ENCODE data around the gene IRGC.
A peak's percentile ranks its signal among the peaks of the same experiment; 100 is the strongest.

The IRGC gene

GRCh38 chr19:43726736-43727592 lies 11.1 kb downstream of the IRGC start:
- no peak for DNase-seq

GRCh38 chr19:43727593-43727853 lies 11.6 kb downstream of the IRGC start:
- no peak for DNase-seq

- DNase-seq, result peak; percentile 39
These were observed 14.0 kb downstream of the IRGC start for GRCh38 chr19:43729919-43730318.

DNA sequence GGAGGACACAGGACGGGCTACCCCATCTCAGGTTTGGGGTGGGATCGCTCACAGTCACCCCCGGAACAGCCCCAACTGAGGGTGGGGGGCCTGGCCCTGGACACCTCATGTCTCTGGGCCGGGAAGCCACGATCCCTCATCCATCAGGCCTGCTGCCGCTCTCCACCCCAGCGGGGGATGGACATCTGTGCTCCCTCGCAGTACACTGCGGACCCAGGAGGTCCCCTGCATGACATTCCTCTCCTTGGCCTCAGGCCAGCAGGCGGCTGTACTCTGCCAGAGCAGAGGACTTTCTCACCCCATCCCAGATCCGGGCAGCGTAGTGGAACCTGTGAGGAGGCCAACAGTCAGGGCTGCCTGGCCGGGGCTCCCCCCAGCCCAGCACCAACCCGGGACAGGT lies 15.5 kb downstream of the IRGC start:
- DNase-seq, result no peak

DNA sequence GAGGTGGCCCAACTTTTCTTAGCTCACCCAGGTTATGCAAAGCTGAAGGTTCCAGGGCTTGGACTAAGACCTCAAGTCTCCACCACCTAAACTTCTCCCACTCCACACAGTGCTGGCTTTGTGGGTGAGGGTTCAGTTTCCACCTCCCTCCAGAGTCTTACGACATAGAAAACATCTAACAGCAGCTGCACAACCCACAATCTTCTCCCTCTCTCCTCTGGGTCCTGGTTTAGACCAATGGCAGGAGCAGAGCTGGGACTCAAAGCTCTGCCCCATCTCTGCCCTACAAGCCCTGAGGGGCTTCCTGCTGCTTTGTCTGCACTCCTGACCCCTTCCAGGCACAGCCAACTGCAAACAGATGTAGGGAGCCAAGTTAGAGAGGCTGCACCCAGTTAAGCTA lies 16.0 kb downstream of the IRGC start:
- DNase-seq, result no peak

- DNase-seq, result no peak
These were observed 19.1 kb downstream of the IRGC start for GRCh38 chr19:43735013-43735412.

- no peak for DNase-seq
These were observed 20.1 kb downstream of the IRGC start for GRCh38 chr19:43735957-43736356.

DNA sequence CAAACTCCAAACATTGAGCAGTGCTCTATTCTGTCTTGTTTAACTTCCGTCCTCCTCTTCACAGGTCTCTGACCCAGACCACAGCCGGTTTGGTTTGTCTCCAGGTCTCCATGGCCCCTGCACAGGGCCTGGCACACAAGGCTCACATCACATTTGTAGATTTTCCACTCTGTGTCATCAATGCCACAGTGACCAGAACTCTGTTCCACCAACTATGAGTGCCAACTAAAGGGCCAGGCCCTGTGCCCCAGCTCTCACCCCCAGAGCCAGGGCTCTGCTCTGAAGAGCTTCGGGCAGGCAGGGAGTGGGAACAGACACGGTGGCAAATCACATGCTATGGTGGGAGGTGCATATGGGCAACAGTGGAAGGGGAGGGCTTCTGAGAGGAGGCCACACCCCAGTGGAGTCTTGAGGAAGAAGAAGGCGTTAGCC lies 22.9 kb downstream of the IRGC start:
- DNase-seq, result no peak

- peak; percentile 65 for DNase-seq
These were observed 23.8 kb downstream of the IRGC start for GRCh38 chr19:43739439-43740235.

DNA sequence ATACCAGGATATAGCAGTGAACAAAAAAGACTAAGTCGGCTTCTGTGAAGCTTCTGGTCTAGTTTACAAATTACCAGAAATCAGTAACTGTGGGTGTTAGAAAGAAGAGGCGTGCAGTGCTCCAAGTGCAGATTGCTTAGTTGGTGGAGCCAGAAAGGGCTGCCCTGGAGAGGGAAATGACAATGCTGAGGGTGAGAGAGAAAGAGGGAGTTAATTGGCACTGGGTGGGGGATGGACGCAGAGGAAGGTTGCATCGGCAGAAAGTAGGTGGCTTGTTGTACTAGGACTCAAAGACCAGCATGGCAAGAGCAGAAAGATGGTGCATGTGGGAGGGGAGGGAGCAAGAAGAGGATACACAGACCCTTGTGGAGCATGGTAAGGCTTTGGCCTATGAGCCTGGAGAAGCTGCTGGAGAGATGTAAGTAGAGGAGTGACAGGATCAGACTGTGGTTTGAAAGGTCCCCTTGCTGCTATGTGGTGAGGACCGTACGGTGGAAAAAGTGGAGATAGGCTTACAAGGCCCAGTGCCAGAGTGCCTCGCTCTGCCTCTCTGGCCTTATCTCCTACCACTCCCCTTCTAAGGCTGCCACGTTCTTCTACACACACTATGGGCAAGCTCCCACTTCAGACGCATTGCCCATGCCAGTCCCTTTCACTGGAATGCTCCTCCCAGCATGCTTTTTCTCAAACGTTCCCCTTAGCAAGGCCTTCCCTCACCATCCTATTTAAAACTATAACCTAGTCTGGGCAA lies 25.4 kb downstream of the IRGC start:
- no peak for DNase-seq

DNA sequence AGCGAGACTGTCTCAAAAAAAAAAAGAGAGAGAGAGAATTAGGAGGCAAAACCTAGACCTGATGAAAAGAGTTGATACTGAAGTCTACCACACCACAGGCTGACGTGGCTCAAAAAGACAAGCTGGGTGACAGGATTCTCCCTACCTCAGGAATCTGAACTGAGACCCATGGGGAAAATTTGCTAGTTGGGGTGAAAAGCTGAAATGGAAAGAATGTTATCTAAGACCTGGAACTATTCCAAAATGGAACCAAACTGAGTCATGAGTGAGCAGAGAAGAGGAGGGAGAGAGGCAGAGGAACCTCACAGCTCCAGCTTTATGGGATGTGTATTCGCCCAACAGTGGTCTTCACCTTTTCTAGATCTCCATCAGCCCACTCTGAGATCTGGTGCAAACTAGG lies 27.2 kb downstream of the IRGC start:
- no peak for DNase-seq

- DNase-seq, result no peak
These were observed 31.8 kb downstream of the IRGC start for GRCh38 chr19:43747557-43748204.

- DNase-seq, result no peak
These were observed 32.3 kb downstream of the IRGC start for GRCh38 chr19:43748205-43748594.

- no peak for DNase-seq
These were observed 32.8 kb downstream of the IRGC start for GRCh38 chr19:43748685-43749084.

- no peak for DNase-seq
These were observed 33.3 kb downstream of the IRGC start for GRCh38 chr19:43749152-43749551.

DNA sequence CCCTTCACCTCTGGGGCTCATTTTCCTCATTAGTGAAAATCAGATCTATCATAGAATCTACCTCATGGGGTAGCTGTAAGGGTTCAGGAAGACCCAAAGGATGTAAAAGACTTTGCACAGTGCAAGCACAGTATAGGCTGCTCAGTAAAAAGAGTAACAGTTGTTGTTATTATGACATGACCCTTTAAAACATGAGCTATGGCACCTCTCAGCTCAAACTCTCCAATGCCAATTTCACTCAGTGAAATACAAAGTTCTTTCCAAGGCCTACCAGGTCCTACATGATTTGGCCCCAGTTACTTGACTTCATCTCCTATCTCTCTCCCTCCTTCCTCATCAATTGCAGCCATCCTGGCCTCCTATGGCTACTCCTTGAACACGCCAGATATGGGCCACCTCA lies 34.0 kb downstream of the IRGC start:
- DNase-seq, result no peak

- no peak for DNase-seq
These were observed 35.8 kb downstream of the IRGC start for GRCh38 chr19:43751466-43752220.

DNA sequence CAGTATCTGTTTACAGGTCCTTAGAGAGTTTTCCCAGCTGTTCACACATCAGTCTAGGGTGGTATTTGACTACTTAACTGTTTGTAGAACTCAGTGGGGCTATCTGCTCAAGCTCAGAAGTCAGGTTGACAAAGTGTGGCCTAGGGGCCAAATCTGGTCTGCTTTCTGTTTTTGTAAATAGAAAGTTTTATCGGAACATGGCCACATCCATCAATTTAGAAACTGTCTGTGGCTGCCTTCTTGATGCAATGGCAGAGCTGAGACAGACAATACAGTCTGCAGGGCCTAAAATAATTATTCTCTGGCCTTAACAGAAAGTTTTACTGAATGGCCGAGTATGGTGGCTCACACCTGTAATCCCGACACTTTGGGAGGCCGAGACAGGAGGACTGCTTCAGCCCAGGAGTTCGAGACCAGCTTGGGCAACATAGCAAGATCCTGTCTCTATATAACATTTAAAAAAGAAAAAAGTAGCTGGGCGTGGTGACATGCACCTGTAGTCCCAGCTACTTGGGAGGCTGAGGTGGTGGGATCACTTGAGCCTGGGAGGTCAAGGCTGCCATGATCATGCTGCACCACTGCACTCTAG lies 36.5 kb downstream of the IRGC start:
- DNase-seq, result no peak

- DNase-seq, result no peak
These were observed 38.3 kb downstream of the IRGC start for GRCh38 chr19:43754253-43754502.

DNA sequence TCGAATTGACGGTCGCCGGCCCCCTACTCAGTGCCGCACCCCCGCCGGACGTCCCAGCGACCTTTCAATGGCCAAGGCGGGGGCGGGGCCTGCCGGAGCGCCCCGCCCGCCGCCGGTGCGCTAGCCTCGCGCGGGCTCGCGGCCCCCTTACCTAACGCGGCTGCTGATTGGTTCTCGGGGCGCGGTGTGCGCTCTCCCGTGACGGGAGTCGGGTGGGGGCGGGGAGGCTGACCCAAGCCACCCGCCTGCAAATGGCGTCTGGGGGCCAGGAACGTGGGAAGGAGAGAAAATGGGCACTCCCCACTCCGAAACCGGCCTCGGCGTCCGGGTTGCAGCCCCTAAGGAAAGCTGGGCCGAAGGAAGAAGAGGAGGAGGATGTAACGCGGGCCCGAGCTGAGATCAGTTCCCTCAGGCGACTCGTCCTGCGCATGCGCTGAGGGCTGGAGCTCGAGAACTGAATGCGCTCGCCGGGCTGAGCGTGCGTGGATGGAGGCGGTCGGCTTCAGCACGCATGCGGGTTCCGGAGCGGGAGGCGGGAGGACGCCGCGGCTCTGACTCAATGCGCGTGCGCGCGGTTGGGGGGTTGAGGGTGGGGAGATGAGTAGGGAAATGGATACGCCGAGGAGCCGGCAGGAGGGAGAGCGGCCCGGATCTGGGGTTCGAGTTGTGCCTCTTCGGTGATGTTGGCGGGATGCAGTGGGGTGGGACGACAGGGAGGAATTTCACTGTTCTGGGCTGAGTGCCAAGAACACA lies 38.8 kb downstream of the IRGC start, which contains the start of gene SMG9:
Gene SMG9 (minus strand): TSS at position 460 of the 753 bp plus-strand sequence. CDS start 4,221 bp downstream, outside the sequence.
- peak; percentile 98 for DNase-seq

GRCh38 chr19:43755256-43755801 lies 39.5 kb downstream of the IRGC start:
- peak; percentile 81 for DNase-seq

Data from islet precursor cell (in vitro differentiated cells).